Astrocyte (in vitro differentiated cells and primary cell): ENCODE results near the gene CSTF2. TPM values are rescaled to one million over a fixed set of nuclear protein-coding genes. Genes with fewer than 3 reads are reported as not detected.

Source experiments
- DNase-seq: peaks from one replicate; pipeline ENCODE4 v3.0.0-alpha.2; 2010; ENCODE audit warnings: low read depth
- FAIRE-seq: peaks from 2 replicates; lab custom pipeline; 2011; peaks lifted over from hg19 to GRCh38; lab: Jason Lieb, UNC
- H2AFZ ChIP-seq: 2 replicates; pipeline ENCODE4 v1.6.0; 2012; ENCODE audit warnings: low read depth, low read length, inconsistent platforms
- H3K27ac ChIP-seq: 2 replicates; pipeline ENCODE4 v1.5.1; 2011; ENCODE audit warnings: low read depth, low read length, inconsistent platforms
- H3K27me3 ChIP-seq: 2 replicates; pipeline ENCODE4 v1.6.0; 2011; ENCODE audit warnings: low read length, inconsistent platforms; ENCODE audit not compliant: insufficient read depth
- H3K36me3 ChIP-seq: 2 replicates; pipeline ENCODE4 v1.5.1; 2011; ENCODE audit warnings: low read length, inconsistent platforms; ENCODE audit not compliant: insufficient read depth
- H3K4me1 ChIP-seq: 2 replicates; pipeline ENCODE4 v1.5.1; 2011; ENCODE audit warnings: low read length, inconsistent platforms; ENCODE audit not compliant: insufficient read depth
- H3K4me2 ChIP-seq: 2 replicates; pipeline ENCODE4 v1.6.0; 2012; ENCODE audit warnings: low read length, inconsistent platforms
- H3K4me3 ChIP-seq: 2 replicates; pipeline ENCODE4 v1.5.1; 2011; ENCODE audit warnings: low read depth, mild to moderate bottlenecking, low read length, inconsistent platforms; ENCODE audit not compliant: insufficient read depth
- H3K79me2 ChIP-seq: 2 replicates; pipeline ENCODE4 v1.6.0; 2012; ENCODE audit warnings: mild to moderate bottlenecking, low read length, inconsistent platforms; ENCODE audit not compliant: insufficient read depth
- H3K9ac ChIP-seq: 2 replicates; pipeline ENCODE4 v1.6.0; 2012; ENCODE audit warnings: mild to moderate bottlenecking, low read length, inconsistent platforms
- H3K9me3 ChIP-seq: 2 replicates; pipeline ENCODE4 v1.5.1; 2012; ENCODE audit warnings: low read depth, mild to moderate bottlenecking, low read length, inconsistent platforms; ENCODE audit not compliant: insufficient read depth
- H4K20me1 ChIP-seq: 2 replicates; pipeline ENCODE4 v1.6.0; 2012; ENCODE audit warnings: low read length, inconsistent platforms; ENCODE audit not compliant: insufficient read depth
- H3K27ac Mint-ChIP-seq: one replicate; pipeline ENCODE4 v1.8.0; 2021; ENCODE audit warnings: mild to moderate bottlenecking, mixed read lengths; ENCODE audit not compliant: unreplicated experiment
- H3K27me3 Mint-ChIP-seq: one replicate; pipeline ENCODE4 v1.8.0; 2021; ENCODE audit warnings: low read depth, mixed read lengths; ENCODE audit not compliant: unreplicated experiment
- H3K36me3 Mint-ChIP-seq: one replicate; pipeline ENCODE4 v1.8.0; 2021; ENCODE audit warnings: low read depth, mixed read lengths; ENCODE audit not compliant: unreplicated experiment
- H3K4me1 Mint-ChIP-seq: one replicate; pipeline ENCODE4 v1.8.0; 2021; ENCODE audit warnings: low read depth, mixed read lengths; ENCODE audit not compliant: unreplicated experiment
- H3K4me3 Mint-ChIP-seq: one replicate; pipeline ENCODE4 v1.8.0; 2021; ENCODE audit warnings: mild to moderate bottlenecking, moderate library complexity, mixed read lengths; ENCODE audit not compliant: unreplicated experiment
- H3K9me3 Mint-ChIP-seq: one replicate; pipeline ENCODE4 v1.8.0; 2021; ENCODE audit warnings: mild to moderate bottlenecking, mixed read lengths; ENCODE audit not compliant: unreplicated experiment
- EZH2 ChIP-seq: IDR thresholded peaks from 2 replicates; pipeline ENCODE4 v1.6.1; 2012; ENCODE audit warnings: mild to moderate bottlenecking, low read length, inconsistent platforms; ENCODE audit not compliant: insufficient read depth
- total RNA-seq: library from RNA; stranded (reverse); gene quantifications from 2 replicates; pipeline ENCODE4 v1.2.1, GENCODE V29; 2021
- TF ChIP-seq, protein P1 (sequence below): IDR thresholded peaks from 2 replicates; pipeline ENCODE4 v1.5.1; 2011; ENCODE audit warnings: low read depth, mild to moderate bottlenecking, inconsistent platforms, low read length, moderate library complexity; ENCODE audit not compliant: insufficient read depth

Gene CSTF2
- total RNA-seq, 1 donor from 2014 or later: 17.8 TPM

- no peak overlapping the region for H3K27ac ChIP-seq
- FAIRE-seq: peak; percentile 94
Measured at GRCh38 chrX:100829730-100830129, 9.5 kb downstream of the CSTF2 start.

GRCh38 chrX:100830143-100830542 lies 10.0 kb downstream of the CSTF2 start:
- FAIRE-seq: no peak
- Histone ChIP-seq H3K27me3 (no peaks in the 10 kb centered on the region), H3K9me3 (no peaks in the 10 kb centered on the region), H3K79me2 (no peaks in the 10 kb centered on the region), H3K27ac (no peak overlapping the region), H3K9ac (no peak overlapping the region), H3K4me2 (peak overlapping the region; percentile 11), H3K4me1 (peaks cover 3% of the 10 kb centered on the region), H2AFZ (no peak overlapping the region), H3K36me3 (peaks cover 16% of the 10 kb centered on the region), H4K20me1 (no peaks in the 10 kb centered on the region), H3K4me3 (no peak overlapping the region)
- H3K9me3 Mint-ChIP-seq: no peaks in the 10 kb centered on the region
- H3K27ac Mint-ChIP-seq: no peak overlapping the region
- no peaks in the 10 kb centered on the region for H3K27me3 Mint-ChIP-seq
- TF ChIP-seq, protein P1, sequence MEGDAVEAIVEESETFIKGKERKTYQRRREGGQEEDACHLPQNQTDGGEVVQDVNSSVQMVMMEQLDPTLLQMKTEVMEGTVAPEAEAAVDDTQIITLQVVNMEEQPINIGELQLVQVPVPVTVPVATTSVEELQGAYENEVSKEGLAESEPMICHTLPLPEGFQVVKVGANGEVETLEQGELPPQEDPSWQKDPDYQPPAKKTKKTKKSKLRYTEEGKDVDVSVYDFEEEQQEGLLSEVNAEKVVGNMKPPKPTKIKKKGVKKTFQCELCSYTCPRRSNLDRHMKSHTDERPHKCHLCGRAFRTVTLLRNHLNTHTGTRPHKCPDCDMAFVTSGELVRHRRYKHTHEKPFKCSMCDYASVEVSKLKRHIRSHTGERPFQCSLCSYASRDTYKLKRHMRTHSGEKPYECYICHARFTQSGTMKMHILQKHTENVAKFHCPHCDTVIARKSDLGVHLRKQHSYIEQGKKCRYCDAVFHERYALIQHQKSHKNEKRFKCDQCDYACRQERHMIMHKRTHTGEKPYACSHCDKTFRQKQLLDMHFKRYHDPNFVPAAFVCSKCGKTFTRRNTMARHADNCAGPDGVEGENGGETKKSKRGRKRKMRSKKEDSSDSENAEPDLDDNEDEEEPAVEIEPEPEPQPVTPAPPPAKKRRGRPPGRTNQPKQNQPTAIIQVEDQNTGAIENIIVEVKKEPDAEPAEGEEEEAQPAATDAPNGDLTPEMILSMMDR: no peak
- no peak for TF ChIP-seq EZH2
- H3K36me3 Mint-ChIP-seq: no peaks in the 10 kb centered on the region
- no peak for DNase-seq
- H3K4me3 Mint-ChIP-seq: no peak overlapping the region
- H3K4me1 Mint-ChIP-seq: no peaks in the 10 kb centered on the region

More at GRCh38 chrX:100829730-100830129, 9.5 kb downstream of the CSTF2 start:
- H2AFZ ChIP-seq: no peak overlapping the region
- no peaks in the 10 kb centered on the region for H3K9me3 ChIP-seq
- H3K4me1 Mint-ChIP-seq: no peaks in the 10 kb centered on the region
- no peaks in the 10 kb centered on the region for H3K27me3 ChIP-seq
- H3K4me2 ChIP-seq: peak overlapping the region; percentile 11
- peaks cover 3% of the 10 kb centered on the region for H3K4me1 ChIP-seq
- TF ChIP-seq, protein P1: no peak
- no peak for TF ChIP-seq EZH2
- peaks cover 16% of the 10 kb centered on the region for H3K36me3 ChIP-seq
- DNase-seq: peak; percentile 8
- H4K20me1 ChIP-seq: no peaks in the 10 kb centered on the region
- H3K79me2 ChIP-seq: no peaks in the 10 kb centered on the region
- no peak overlapping the region for H3K4me3 Mint-ChIP-seq
- no peak overlapping the region for H3K9ac ChIP-seq
- no peaks in the 10 kb centered on the region for H3K27me3 Mint-ChIP-seq
- no peak overlapping the region for H3K27ac Mint-ChIP-seq
- H3K4me3 ChIP-seq: no peak overlapping the region
- H3K36me3 Mint-ChIP-seq: no peaks in the 10 kb centered on the region
- no peaks in the 10 kb centered on the region for H3K9me3 Mint-ChIP-seq

GRCh38 chrX:100830547-100830946 lies 10.4 kb downstream of the CSTF2 start:
- Histone ChIP-seq H3K4me3 (no peak overlapping the region), H3K4me1 (peaks cover 3% of the 10 kb centered on the region), H2AFZ (no peak overlapping the region), H3K27me3 (no peaks in the 10 kb centered on the region), H3K79me2 (no peaks in the 10 kb centered on the region), H3K4me2 (no peak overlapping the region), H3K9ac (no peak overlapping the region), H3K36me3 (peaks cover 16% of the 10 kb centered on the region), H3K9me3 (no peaks in the 10 kb centered on the region), H3K27ac (no peak overlapping the region), H4K20me1 (no peaks in the 10 kb centered on the region)
- FAIRE-seq (peak; percentile 52), DNase-seq (no peak)
- Mint-ChIP-seq H3K27me3 (no peaks in the 10 kb centered on the region), H3K9me3 (no peaks in the 10 kb centered on the region), H3K36me3 (no peaks in the 10 kb centered on the region), H3K27ac (no peak overlapping the region), H3K4me1 (no peaks in the 10 kb centered on the region), H3K4me3 (no peak overlapping the region)
- TF ChIP-seq, protein P1: no peak
- no peak for TF ChIP-seq EZH2
